Mucosa of descending colon (tissue), 3 donors: Measurements from ENCODE around the gene IL33. TPM values are rescaled to one million over a fixed set of nuclear protein-coding genes. Genes with fewer than 3 reads are reported as not detected.
A peak's percentile ranks its signal among the peaks of the same experiment; 100 is the strongest.

Source experiments
- ATAC-seq: fragments of 200-7000 bp; cut with Tn5 transposase; one replicate; pipeline ENCODE4 v1.9.1; 2020; ENCODE audit warnings: mild to moderate bottlenecking, moderate library complexity
- DNase-seq, 3 donors: peaks; one replicate each; pipeline ENCODE4 v3.0.0-alpha.2; 2020
- H3K36me3 ChIP-seq: fragments of 200-600 bp; one replicate; pipeline ENCODE4 v1.8.0; 2021; ENCODE audit warnings: low read depth, mild to moderate bottlenecking
- H3K4me1 ChIP-seq: fragments of 200-600 bp; one replicate; pipeline ENCODE4 v1.8.0; 2021; ENCODE audit warnings: low read depth, mild to moderate bottlenecking
- H3K4me3 ChIP-seq: fragments of 200-600 bp; one replicate; pipeline ENCODE4 v1.8.0; 2021; ENCODE audit warnings: mild to moderate bottlenecking
- H3K9me3 ChIP-seq: fragments of 200-600 bp; one replicate; pipeline ENCODE4 v1.8.0; 2021; ENCODE audit warnings: mild to moderate bottlenecking
- intact Hi-C, 2 donors: fragments of 100-400 bp; cut with DNase I in 1 of 2; cut with micrococcal nuclease in 1 of 2; formaldehyde crosslinking; loops; one replicate each; pipeline versions ENCODE4 v1.11.0 to v1.11.1; 2022; cut with DNase I, micrococcal nuclease
- total RNA-seq, 3 donors: library from RNA; stranded (reverse); fragmentation: NEBNext Ultra II Directional in 2 of 3; extraction: Animal tissue kit (Norgen Biotek cat#: 25700) in 2 of 3; gene quantifications; one replicate each; pipeline versions ENCODE4 v1.2.1 to v1.2.4, GENCODE V29; 2021 to 2023
- TF ChIP-seq, protein P1 (sequence below): fragments of 200-600 bp; IDR thresholded peaks from one replicate; pipeline ENCODE4 v1.8.0; 2022; ENCODE audit warnings: antibody characterized with exemption, mild to moderate bottlenecking
- donor health status: DM: no; HTN: no; CAD: no; lungs with moderate emphysema.
- donor health status: DM: no; HTN: no; CAD: no.
- donor health status: DM: no; HTN: yes; CAD: no.

Gene IL33
- total RNA-seq, 3 donors from 2014 or later: 7.3 to 25.1 (median 16.2) TPM

DNA sequence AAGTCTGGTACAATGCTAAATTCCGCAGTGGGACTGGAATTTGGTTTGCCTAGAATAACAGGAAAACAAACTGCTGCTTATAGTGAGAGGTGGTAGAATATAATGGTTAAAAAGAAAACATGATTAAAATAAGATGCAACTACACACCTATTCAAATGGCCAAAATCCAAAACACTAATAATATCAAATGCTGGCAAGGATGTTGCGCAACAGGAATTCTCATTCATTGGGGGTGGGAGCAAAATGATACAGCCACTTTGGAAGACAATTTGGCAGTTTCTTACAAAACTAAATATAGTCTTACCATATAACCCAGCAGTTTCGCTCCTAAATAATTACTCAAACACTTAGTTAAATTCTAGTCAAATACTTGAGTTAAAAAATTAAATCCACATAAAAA lies 61.8 kb downstream of the IL33 start:
- ATAC-seq: no peak
- H3K4me3 ChIP-seq: no peak overlapping the region
- no peaks in the 10 kb centered on the region for H3K9me3 ChIP-seq
- intact Hi-C loops: no loop called here
- DNase-seq: no peak
- no peaks in the 10 kb centered on the region for H3K36me3 ChIP-seq
- H3K4me1 ChIP-seq: peaks cover 3% of the 10 kb centered on the region
- TF ChIP-seq, protein P1, sequence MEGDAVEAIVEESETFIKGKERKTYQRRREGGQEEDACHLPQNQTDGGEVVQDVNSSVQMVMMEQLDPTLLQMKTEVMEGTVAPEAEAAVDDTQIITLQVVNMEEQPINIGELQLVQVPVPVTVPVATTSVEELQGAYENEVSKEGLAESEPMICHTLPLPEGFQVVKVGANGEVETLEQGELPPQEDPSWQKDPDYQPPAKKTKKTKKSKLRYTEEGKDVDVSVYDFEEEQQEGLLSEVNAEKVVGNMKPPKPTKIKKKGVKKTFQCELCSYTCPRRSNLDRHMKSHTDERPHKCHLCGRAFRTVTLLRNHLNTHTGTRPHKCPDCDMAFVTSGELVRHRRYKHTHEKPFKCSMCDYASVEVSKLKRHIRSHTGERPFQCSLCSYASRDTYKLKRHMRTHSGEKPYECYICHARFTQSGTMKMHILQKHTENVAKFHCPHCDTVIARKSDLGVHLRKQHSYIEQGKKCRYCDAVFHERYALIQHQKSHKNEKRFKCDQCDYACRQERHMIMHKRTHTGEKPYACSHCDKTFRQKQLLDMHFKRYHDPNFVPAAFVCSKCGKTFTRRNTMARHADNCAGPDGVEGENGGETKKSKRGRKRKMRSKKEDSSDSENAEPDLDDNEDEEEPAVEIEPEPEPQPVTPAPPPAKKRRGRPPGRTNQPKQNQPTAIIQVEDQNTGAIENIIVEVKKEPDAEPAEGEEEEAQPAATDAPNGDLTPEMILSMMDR: no peak

DNA sequence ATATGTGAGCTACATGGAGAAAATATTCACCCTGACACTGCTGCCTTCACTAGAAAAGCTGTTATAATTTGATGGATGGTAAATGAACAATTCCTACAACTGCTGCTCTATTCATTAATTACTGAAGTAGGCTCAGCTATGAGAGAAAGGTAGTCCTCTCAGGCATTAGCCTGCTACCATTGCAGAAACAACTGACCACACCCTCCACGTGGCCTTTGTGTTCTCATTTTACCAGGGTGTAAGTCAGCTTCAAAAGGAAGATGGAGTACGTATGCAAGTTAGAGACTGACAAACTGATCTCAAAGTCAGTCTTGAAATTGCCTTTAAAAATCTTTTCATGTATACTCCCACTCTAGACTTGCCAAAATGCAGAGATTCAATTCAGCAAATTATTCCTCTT lies 86.3 kb downstream of the IL33 start:
- Histone ChIP-seq H3K4me3 (no peak overlapping the region), H3K4me1 (no peaks in the 10 kb centered on the region), H3K9me3 (no peaks in the 10 kb centered on the region), H3K36me3 (no peaks in the 10 kb centered on the region)
- intact Hi-C loops: loop anchor here in 1 of 2 donors (10.0 kb wide), 1 partner anchor 247 kb away; no protein-coding TSS in a partner anchor
- DNase-seq (no peak), ATAC-seq (no peak)
- TF ChIP-seq, protein P1: no peak

DNA sequence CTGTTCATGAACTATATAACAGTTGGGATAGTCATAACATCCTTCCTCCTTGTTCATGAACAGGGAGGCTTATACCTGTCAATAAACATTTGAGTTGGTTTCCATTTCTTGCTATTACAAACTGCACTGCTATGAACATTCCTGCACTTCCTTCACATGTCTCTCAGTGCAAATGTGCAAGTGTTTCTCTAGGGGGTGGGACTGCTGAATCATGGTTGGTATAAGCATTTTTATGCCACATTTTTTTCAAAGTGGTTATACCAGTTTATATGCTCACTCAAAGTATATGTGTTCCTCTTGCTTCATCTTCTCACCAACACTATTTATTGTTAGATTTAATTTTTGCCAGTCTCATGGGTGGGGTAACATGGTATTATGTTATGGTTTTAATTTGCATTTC lies 86.8 kb downstream of the IL33 start:
- H3K4me1 ChIP-seq: no peaks in the 10 kb centered on the region
- no peaks in the 10 kb centered on the region for H3K36me3 ChIP-seq
- intact Hi-C loops: loop anchor here in 1 of 2 donors (10.0 kb wide), 1 partner anchor 248 kb away; no protein-coding TSS in a partner anchor
- H3K9me3 ChIP-seq: no peaks in the 10 kb centered on the region
- no peak for DNase-seq
- TF ChIP-seq, protein P1: no peak
- ATAC-seq: peak; percentile 59
- H3K4me3 ChIP-seq: no peak overlapping the region

DNA sequence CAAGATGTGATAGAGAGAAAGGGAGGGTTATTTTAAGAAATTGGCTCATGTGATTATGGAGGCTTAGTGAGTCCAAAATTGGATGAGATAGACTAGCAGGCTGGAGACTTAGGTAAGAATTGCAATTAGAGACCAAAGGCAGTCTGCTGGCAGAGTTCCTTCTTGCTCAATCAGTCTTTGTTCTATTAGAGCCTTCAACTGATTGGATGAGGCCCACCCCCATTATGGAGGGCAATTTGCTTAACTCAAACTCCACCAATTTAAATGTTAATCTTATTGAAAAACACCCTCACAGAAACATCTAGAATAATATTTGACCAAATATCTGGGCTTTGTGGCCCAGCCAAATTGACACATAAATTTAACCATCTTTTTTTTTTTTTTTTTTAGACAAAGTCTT lies 88.6 kb downstream of the IL33 start:
- DNase-seq (no peak), ATAC-seq (no peak)
- no peaks in the 10 kb centered on the region for H3K4me1 ChIP-seq
- H3K9me3 ChIP-seq: no peaks in the 10 kb centered on the region
- H3K4me3 ChIP-seq: no peak overlapping the region
- TF ChIP-seq, protein P1: no peak
- H3K36me3 ChIP-seq: no peaks in the 10 kb centered on the region
- intact Hi-C loops: loop anchor here in 1 of 2 donors (10.0 kb wide), 1 partner anchor 249 kb away; no protein-coding TSS in a partner anchor

DNA sequence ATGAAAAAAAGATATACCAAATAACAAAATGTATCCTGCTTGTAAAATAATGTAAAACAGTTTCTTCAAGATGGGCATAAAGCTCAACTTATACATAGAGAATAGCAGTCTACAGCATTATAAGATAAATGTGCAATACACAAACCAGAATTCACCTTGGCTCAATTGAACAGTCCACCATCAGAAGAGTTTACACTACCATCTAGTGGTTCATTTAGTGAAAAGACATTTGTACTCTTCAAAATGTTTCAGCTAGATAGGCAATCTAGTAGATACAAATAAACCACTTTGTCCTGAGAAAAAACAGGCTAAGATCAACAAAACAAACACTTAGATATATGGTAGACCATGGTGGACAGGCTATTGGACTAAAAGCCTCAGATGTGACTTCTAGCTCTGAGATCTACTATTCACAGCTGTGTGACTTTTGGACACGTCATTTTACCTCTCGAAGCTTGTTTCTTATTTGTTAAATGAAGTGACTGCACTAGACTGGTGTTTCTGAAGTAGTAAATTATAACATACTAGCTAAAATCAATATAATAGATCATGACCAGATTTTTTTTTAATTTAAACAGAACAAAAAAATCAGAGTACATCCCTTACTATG lies 90.5 kb downstream of the IL33 start:
- ATAC-seq (peak; percentile 67), DNase-seq (no peak)
- no peaks in the 10 kb centered on the region for H3K4me1 ChIP-seq
- H3K36me3 ChIP-seq: no peaks in the 10 kb centered on the region
- intact Hi-C loops: loop anchor here (5.0 to 10.0 kb wide), 2 partner anchors 109 to 251 kb away; no protein-coding TSS in a partner anchor
- H3K9me3 ChIP-seq: no peaks in the 10 kb centered on the region
- TF ChIP-seq, protein P1: no peak
- no peak overlapping the region for H3K4me3 ChIP-seq

Other genes starting within 250 kb of the IL33 start
- gene RANBP6, start 200.2 kb upstream of the IL33 start, total RNA-seq: 10 to 100 TPM in 1 of 3 donors, 1 to 10 TPM in 2; 7.9 to 13.1 (median 9.8) TPM
- not detected for gene TPD52L3, start 112.6 kb downstream of the IL33 start, total RNA-seq
- gene UHRF2, start 197.4 kb downstream of the IL33 start, total RNA-seq: 10 to 100 TPM; 28.1 to 42.0 (median 37.9) TPM